Measurements from ENCODE around the gene LASP1.

LASP1 gene

GRCh38 chr17:38892083-38892482 lies 22.2 kb downstream of the LASP1 start:
- Histone ChIP-seq H3K9me2 (ENCODE audit: low read depth, low read length) (no peaks in the 10 kb centered on the region), H2AFZ (ENCODE audit: low read length) (no peak overlapping the region), H3K9me3 (ENCODE audit: low read length) (no peaks in the 10 kb centered on the region), H3K9ac (ENCODE audit: low read length) (peak overlapping the region; percentile 36; the same call in 1 of the 2 replicates), H3K27me3 (ENCODE audit: insufficient read depth, low read length) (no peaks in the 10 kb centered on the region), H3K79me2 (ENCODE audit: insufficient read depth, low read length) (no peaks in the 10 kb centered on the region), H3K4me2 (ENCODE audit: low read length) (peak overlapping the region; percentile 21; the same call in 1 of the 2 replicates), H4K20me1 (ENCODE audit: insufficient read depth, low read length) (no peaks in the 10 kb centered on the region), H3K4me1 (ENCODE audit: insufficient read depth, low read length, severe bottlenecking) (peaks cover 51% of the 10 kb centered on the region), H3K36me3 (ENCODE audit: insufficient read depth, low read length) (peaks cover 54% of the 10 kb centered on the region; the same call in 1 of the 2 replicates), H3K4me3 (ENCODE audit: low read depth, low read length, poor library complexity, severe bottlenecking) (no peak overlapping the region), H3F3A (ENCODE audit: insufficient read depth, low read length) (no peaks in the 10 kb centered on the region), H3K27ac (ENCODE audit: low read depth, low read length, poor library complexity, severe bottlenecking) (peak overlapping the region; percentile 92)
- no peak for TF ChIP-seq EZH2 (IDR thresholded peaks at IDR 0.05; ENCODE audit: borderline replicate concordance, low read length)
- no peak for TF ChIP-seq CTCF (IDR thresholded peaks at IDR 0.05; ENCODE audit: low read length)

- Histone ChIP-seq H3K9me3 (ENCODE audit: low read length) (no peaks in the 10 kb centered on the region), H3F3A (ENCODE audit: insufficient read depth, low read length) (no peaks in the 10 kb centered on the region), H3K27me3 (ENCODE audit: insufficient read depth, low read length) (no peaks in the 10 kb centered on the region), H3K9ac (ENCODE audit: low read length) (peak overlapping the region; percentile 36; the same call in 1 of the 2 replicates), H3K79me2 (ENCODE audit: insufficient read depth, low read length) (no peaks in the 10 kb centered on the region), H3K4me1 (ENCODE audit: insufficient read depth, low read length, severe bottlenecking) (peaks cover 51% of the 10 kb centered on the region), H2AFZ (ENCODE audit: low read length) (no peak overlapping the region), H3K9me2 (ENCODE audit: low read depth, low read length) (no peaks in the 10 kb centered on the region), H4K20me1 (ENCODE audit: insufficient read depth, low read length) (no peaks in the 10 kb centered on the region), H3K4me3 (ENCODE audit: low read depth, low read length, poor library complexity, severe bottlenecking) (no peak overlapping the region), H3K27ac (ENCODE audit: low read depth, low read length, poor library complexity, severe bottlenecking) (peak overlapping the region; percentile 92), H3K36me3 (ENCODE audit: insufficient read depth, low read length) (peaks cover 54% of the 10 kb centered on the region; the same call in 1 of the 2 replicates), H3K4me2 (ENCODE audit: low read length) (no peak overlapping the region; the same call in 1 of the 2 replicates)
- TF ChIP-seq CTCF (IDR thresholded peaks at IDR 0.05; ENCODE audit: low read length) = no peak
Measured at GRCh38 chr17:38892620-38893019, 22.8 kb downstream of the LASP1 start.

GRCh38 chr17:38893113-38893512 lies 23.3 kb downstream of the LASP1 start:
- TF ChIP-seq CTCF (IDR thresholded peaks at IDR 0.05; ENCODE audit: low read length) (no peak), EZH2 (IDR thresholded peaks at IDR 0.05; ENCODE audit: borderline replicate concordance, low read length) (no peak)
- Histone ChIP-seq H3F3A (ENCODE audit: insufficient read depth, low read length) (no peaks in the 10 kb centered on the region), H3K79me2 (ENCODE audit: insufficient read depth, low read length) (no peaks in the 10 kb centered on the region), H3K9ac (ENCODE audit: low read length) (no peak overlapping the region), H3K27me3 (ENCODE audit: insufficient read depth, low read length) (no peaks in the 10 kb centered on the region), H3K27ac (ENCODE audit: low read depth, low read length, poor library complexity, severe bottlenecking) (peak overlapping the region; percentile 92), H3K9me3 (ENCODE audit: low read length) (no peaks in the 10 kb centered on the region), H3K4me2 (ENCODE audit: low read length) (no peak overlapping the region; the same call in 1 of the 2 replicates), H3K4me1 (ENCODE audit: insufficient read depth, low read length, severe bottlenecking) (peaks cover 55% of the 10 kb centered on the region), H3K36me3 (ENCODE audit: insufficient read depth, low read length) (peaks cover 54% of the 10 kb centered on the region; the same call in 1 of the 2 replicates), H3K9me2 (ENCODE audit: low read depth, low read length) (no peaks in the 10 kb centered on the region), H3K4me3 (ENCODE audit: low read depth, low read length, poor library complexity, severe bottlenecking) (no peak overlapping the region), H4K20me1 (ENCODE audit: insufficient read depth, low read length) (no peaks in the 10 kb centered on the region), H2AFZ (ENCODE audit: low read length) (no peak overlapping the region)
